GM19238 (cell line): ENCODE results near the gene ANKLE1.

Experiments used
- DNase-seq: peaks from one replicate; pipeline ENCODE4 v3.0.0; 2011; ENCODE audit warnings: low spot score; ENCODE audit not compliant: insufficient read length

Gene ANKLE1

GRCh38 chr19:17306285-17306714, 24.6 kb downstream of the ANKLE1 start:
- DNase-seq: no peak

- no peak for DNase-seq
Observed at GRCh38 chr19:17307876-17308377, 26.2 kb downstream of the ANKLE1 start.

- peak; percentile 98 for DNase-seq
Observed at GRCh38 chr19:17309198-17309964, 27.7 kb downstream of the ANKLE1 start, which contains the start of gene DDA1. DDA1 (plus strand) TSS chr19:17309563; CDS start chr19:17309655, 92 bp downstream.

GRCh38 chr19:17309965-17310461, 28.3 kb downstream of the ANKLE1 start:
- no peak for DNase-seq

GRCh38 chr19:17311455-17312188, 29.9 kb downstream of the ANKLE1 start:
- DNase-seq: no peak

GRCh38 chr19:17312189-17313113, 30.8 kb downstream of the ANKLE1 start:
- DNase-seq: no peak

GRCh38 chr19:17314007-17314593, 32.4 kb downstream of the ANKLE1 start:
- DNase-seq: no peak

GRCh38 chr19:17318966-17319365, 37.3 kb downstream of the ANKLE1 start:
- DNase-seq: no peak

- DNase-seq: no peak
Observed at GRCh38 chr19:17319473-17320238, 38.0 kb downstream of the ANKLE1 start.

- DNase-seq: no peak
Observed at GRCh38 chr19:17320435-17320834, 38.7 kb downstream of the ANKLE1 start.

GRCh38 chr19:17321655-17322489, 40.2 kb downstream of the ANKLE1 start:
- no peak for DNase-seq

GRCh38 chr19:17322854-17323253, 41.2 kb downstream of the ANKLE1 start:
- no peak for DNase-seq

GRCh38 chr19:17323300-17323963, 41.7 kb downstream of the ANKLE1 start:
- DNase-seq: no peak

- no peak for DNase-seq
Observed at GRCh38 chr19:17323964-17324332, 42.2 kb downstream of the ANKLE1 start.

- no peak for DNase-seq
Observed at GRCh38 chr19:17324357-17325114, 42.8 kb downstream of the ANKLE1 start.

GRCh38 chr19:17325133-17325532, 43.4 kb downstream of the ANKLE1 start:
- DNase-seq: no peak

- no peak for DNase-seq
Observed at GRCh38 chr19:17325881-17326594, 44.3 kb downstream of the ANKLE1 start.
